Hematopoietic multipotent progenitor cell treated with erythropoietin and hydrocortisone succinate and interleukin-3 and kit ligand, for 15 days (in vitro differentiated cells): ENCODE measurements around the gene RHCG.

Experiments used
- DNase-seq: peaks from one replicate; pipeline ENCODE4 v3.0.0-alpha.2; 2015; ENCODE audit warnings: low spot score

Gene RHCG

DNA sequence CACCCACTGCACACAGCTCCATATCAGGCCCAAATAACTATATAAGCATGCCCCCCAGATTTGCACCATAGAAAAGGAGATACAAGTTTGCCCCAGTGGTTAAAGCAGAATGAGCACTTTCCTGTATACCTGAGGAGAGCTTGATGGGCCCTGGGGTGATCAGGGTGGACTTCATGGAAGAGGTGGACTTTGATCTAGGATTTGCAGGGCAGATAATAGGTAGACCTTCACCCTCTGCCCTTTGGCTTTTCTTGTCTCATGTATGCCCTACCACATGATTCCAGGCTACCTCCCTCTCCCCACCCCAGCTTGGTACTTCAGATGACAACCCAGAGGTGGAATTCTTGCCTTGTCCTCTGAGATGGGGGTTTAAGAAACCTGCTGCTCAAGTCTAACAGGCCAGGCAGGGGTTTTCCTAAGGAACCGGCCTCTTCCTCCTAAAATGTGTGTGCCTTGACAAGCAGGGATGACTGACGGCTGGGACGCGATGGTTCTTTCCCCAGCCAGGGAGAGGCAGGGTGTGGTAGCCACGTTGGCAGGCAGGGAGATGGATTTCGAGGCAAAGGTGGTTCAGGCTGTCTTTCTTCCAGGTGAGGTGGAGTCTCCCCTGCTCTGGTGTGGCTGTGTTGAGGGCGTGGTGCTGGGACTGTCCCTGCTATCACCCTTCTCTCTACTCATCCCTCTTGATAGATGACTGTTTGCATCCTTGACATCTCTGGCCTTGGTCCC is 6.6 kb upstream of the RHCG start:
- no peak for DNase-seq

DNA sequence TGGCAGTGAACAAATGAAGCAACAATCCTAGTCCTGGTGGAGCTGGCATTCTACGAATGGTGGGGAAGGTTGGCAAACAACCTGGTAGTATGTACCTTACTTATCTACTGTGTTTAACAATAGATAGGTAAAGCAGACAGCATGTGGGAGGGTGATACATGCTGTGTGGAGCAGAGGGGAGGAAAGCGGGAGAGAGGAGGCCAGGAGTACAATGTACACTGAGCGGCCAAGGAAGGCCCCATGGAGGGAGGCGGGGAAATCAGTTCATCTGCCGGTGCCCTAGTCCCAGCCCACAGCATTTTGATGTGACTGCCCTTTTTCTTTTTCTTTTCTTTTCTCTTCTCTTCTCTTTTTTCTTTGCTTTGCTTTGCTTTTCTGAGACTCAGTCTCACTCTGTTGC is 5.3 kb upstream of the RHCG start:
- DNase-seq: no peak

GRCh38 chr15:89500397-89501270 is 4.3 kb upstream of the RHCG start:
- no peak for DNase-seq

DNA sequence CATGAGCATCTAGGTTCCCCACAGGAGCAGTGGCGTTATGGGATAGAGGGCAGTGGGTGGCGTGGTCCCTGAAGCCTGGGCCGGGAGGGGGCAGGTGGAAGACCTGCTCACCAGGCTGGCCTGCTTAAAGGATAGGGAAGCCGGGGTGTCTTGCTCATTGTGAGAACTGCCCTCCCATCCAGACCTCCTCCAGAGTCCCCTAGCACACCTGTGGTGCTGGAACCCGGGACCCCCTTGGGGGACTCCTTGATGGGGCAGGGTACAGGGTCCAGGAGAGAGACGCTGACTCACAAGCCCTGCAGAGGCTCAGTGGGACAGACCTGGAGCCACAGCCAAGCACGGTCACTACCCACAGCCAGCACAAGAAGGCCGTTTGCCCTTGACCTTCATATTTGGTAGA is 2.8 kb upstream of the RHCG start:
- DNase-seq: no peak

- no peak for DNase-seq
Observed at GRCh38 chr15:89498574-89498906, 2.2 kb upstream of the RHCG start.

DNA sequence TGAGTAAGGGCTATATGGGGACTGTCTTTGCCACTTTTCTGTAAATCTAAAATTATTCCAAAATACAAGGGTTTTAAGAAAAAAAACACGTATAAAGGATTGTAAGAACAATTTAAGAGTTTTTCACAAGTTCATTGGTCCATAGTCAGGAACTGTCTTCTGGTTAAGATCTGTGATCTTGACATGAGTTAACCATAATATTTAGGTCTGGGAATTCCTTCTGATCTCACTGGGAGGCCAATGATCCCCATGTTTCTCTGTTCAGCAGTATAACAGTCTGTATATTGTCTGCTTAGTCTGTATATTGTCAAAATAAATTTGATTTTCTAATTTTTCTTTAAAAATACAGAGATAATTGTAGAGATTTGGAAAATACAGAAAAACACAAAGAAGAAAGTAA is 848 bp upstream of the RHCG start:
- DNase-seq: no peak

- no peak for DNase-seq
Observed at GRCh38 chr15:89495638-89496145, 691 bp downstream of the RHCG start.

DNA sequence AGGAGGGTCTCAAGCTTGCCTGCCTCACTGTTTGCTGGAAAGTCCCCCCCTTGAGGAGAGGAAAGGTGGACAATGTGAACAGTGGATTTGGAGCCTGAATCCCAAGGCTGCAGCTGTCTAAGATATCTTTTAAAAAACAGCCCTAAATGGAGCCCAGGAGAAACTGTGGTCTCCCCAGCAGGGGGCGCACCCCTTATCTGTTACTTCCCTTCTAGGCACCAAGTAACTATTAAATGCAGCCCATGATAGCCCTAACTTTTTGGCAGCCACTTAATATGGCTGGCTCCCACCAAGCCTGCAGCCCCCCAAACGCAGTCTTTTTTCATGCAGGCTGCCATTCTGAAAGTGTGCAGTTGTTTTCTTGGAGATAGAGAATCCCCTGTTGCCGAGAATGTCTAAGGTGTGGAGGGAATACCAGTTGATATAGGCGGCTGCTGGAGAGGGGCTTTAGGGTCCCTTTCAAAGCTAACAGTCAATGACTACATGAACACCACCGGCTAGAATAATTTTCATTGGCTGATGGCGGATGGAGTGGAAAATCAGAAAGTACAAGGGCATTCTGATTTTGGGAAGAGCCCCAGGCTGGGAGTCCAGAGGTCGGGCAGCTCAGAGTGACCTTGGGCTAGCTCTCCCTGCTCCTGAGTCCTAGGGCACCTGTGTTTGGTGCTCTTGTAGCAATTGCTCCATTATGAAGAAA is 1.3 kb downstream of the RHCG start:
- peak; percentile 23 for DNase-seq

DNA sequence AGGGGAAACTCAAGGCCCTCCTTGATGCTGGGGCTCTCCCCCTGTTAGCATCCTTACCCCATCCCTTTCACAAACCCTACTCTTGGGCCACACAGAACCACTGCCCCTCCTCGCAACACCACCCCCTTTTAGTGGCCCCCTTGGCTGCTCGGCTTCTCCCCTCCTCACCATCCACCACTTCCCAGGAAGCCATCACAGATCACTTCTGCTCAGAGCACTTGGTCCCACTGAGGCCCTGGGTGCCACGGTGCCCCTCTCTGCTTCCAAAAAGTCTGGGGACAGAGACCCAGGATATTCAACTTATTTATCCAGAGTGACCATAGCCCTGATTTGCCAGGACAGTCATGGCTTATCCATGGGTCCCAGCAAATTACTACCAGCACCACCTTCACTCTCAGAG is 2.4 kb downstream of the RHCG start:
- DNase-seq: no peak

DNA sequence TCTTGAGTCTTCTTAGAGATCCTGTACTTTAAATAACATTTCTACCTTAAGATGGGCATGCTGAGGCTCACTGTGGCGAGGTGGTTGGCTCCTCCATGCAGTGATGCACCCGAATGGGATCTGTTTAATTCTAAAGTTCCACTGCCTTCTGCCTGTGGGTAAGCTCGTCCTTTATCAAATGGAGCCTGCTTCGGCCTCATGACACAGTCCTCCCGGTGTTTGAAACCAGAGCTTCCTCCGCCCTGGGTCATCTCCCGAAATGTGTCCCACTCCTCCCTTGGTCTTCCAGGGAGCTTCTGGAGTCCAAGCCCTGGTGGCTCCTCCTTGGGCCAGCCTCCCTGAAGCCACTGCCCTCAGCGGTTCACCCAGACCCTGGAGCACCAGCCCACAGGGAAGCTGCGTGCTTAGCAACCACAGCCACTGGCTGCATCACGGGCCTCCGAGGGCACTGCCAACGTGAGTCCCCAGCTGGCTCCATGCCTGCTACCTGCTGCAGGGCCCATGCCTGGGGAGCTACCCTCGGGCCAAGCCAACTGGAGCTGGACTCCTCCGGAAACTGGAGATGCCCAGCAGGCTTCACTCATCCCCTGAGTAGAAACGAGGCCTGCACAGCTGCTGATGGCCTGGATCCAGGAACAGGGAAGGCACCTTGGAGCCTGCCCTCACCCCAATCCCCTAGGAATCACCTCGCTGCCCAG is 3.3 kb downstream of the RHCG start:
- no peak for DNase-seq

GRCh38 chr15:89492111-89492641 is 4.2 kb downstream of the RHCG start:
- DNase-seq: no peak

DNA sequence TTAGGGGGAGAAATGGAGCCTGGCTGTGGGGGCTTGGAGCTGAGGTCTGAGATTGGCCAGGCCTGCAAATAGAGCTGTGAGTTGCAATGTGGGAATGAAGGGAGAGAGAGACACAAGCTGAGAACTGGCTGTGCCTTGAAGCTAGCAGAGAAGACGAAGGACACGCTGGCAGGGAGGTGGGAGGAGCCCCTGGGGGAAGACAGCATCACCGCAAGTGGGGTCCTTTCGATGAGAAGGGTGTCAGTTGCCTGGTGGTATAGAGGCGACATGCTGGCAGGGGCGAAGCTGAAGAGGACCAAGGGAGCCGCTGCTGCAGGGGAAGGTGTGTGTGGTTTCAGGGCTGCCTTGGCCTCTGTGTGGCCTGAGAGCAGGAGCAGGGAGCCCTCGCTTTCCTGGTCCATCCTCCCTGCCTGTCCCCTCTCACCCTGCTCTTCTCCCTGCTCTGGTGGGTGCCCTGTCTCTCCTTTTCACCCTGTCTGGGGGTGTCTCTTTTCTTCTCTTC is 5.5 kb downstream of the RHCG start:
- DNase-seq: no peak

DNA sequence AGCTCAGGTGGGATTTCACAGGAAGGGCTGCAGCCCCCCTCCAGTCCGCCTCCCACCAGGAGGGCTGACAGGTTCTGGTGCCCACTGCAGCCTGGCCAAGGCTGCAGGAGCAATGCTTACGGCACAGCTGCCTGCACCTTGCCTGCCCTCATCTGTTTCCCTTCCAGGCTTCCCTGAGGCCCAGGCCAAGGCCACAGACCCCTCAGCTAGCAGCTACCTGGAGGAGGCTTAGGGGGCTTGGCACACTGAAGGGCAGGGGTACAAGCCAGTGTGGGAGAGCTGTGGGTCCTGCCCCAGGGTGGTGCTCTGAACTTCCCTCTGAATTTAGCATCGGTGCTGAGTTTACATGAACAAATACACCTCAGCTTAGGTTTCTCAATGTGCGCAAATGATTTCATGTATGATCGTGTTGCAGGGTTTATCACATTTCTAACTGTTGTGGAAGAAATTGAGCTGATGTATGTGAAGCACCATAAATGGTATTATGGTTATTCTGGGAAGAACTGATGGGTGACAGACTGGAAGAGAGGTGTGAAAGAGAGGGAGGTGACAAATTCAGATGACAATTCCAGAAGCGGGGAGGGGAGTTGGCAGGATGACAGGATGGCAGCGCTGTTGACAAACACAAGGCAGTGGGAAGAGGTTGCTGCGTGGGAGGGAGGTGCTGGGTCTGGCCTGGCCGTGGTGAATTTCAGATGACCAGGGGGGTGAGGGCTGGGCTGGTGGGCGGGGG is 6.1 kb downstream of the RHCG start:
- no peak for DNase-seq

GRCh38 chr15:89489376-89489775 is 7.0 kb downstream of the RHCG start:
- no peak for DNase-seq

DNA sequence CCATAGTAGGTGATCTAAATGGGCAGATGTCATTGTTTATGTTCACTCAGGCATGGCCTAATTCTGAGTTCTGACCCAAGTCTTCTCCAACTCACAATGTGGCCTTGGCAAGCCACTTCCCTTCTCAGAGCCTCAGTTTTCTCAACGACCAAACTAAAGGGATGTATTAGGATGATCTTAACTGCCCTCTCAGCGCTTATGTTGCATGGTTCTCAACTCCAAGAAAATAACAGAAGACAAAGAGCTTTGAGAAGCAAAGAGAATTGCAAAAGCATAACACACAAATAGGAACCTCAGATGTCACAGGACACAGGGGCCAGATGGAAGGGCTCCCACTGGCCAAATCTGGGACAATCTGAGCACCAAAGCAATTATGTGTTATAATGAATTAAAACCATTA is 8.6 kb downstream of the RHCG start:
- no peak for DNase-seq

GRCh38 chr15:89486726-89487050 is 9.7 kb downstream of the RHCG start:
- DNase-seq: no peak

- DNase-seq: no peak
Observed at GRCh38 chr15:89483079-89483478, 13.3 kb downstream of the RHCG start.

DNA sequence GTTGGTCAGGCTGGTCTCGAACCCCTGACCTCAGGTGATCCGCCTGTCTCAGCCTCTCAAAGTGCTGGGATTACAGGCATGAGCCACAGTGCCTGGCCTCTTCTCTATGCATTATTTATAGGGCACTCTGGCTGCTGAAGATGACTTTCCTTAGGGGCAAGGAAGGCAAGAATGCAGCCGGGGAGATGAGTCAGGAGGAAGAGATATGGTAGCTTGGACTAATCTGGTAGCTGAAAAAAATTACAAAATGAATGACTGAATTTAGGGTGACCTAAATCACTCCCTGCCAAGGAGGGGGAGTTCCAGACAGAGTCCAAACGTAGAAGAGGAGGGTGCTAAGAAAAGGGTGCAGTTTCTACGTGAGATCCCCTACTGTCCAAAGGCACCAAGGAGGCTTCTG is 14.2 kb downstream of the RHCG start:
- no peak for DNase-seq

GRCh38 chr15:89480505-89480904 is 15.9 kb downstream of the RHCG start:
- no peak for DNase-seq

DNA sequence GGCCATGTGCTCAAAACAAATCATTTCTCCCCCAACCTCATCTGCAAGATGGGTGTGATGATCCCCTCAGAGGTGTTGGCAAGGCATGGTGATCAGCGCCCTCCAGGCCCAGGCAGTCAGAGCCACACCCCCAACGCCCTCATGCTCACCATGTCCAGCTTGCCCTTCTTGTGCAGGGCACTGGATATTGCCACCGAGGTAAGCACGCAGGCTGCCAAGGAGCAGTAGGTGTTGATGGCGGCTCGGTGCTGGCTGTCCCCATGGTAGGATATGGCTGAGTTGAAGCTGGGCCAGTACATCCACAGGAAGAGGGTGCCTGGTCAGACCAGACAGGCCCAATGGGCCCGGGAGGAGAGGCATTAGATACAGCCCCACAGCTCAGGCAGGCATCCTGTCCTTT is 17.2 kb downstream of the RHCG start:
- DNase-seq: no peak
